Heart left ventricle (tissue), 16 donors: ENCODE measurements around the gene ANKRD40. TPM values are rescaled to one million over a fixed set of nuclear protein-coding genes. Genes with fewer than 3 reads are reported as not detected.

Experiments
- ATAC-seq, 4 donors: fragments of 200-7000 bp; cut with Tn5 transposase; one replicate each; pipeline ENCODE4 v1.9.1; 2020 to 2022; ENCODE audit warnings: moderate library complexity in 4 of 4, mild to moderate bottlenecking in 3 of 4, moderate number of reproducible peaks in 1 of 4
- DNase-seq, 5 donors: peaks; one replicate each; pipeline ENCODE4 v3.0.0-alpha.2; 2020
- H3K27ac ChIP-seq, 12 donors: fragments of 200-600 bp; sonication (generic) in 4 of 12; one replicate each; pipeline versions ENCODE4 v1.5.0 to v1.8.0; 2016 to 2022; ENCODE audit warnings: mild to moderate bottlenecking in 2 of 12
- H3K27me3 ChIP-seq, 9 donors: fragments of 200-600 bp; sonication (generic) in 2 of 9; one replicate each; pipeline versions ENCODE4 v1.5.1 to v1.8.0; 2016 to 2022; ENCODE audit warnings: mild to moderate bottlenecking in 3 of 9
- H3K36me3 ChIP-seq, 9 donors: fragments of 200-600 bp; sonication (generic) in 2 of 9; one replicate each; pipeline versions ENCODE4 v1.5.0 to v1.8.0; 2018 to 2022; ENCODE audit warnings: mild to moderate bottlenecking in 2 of 9
- H3K4me1 ChIP-seq, 12 donors: fragments of 200-600 bp; sonication (generic) in 4 of 12; one replicate each; pipeline versions ENCODE4 v1.5.0 to v1.8.0; 2016 to 2022; ENCODE audit warnings: mild to moderate bottlenecking in 3 of 12
- H3K4me3 ChIP-seq, 12 donors: fragments of 200-600 bp; sonication (generic) in 4 of 12; one replicate each; pipeline versions ENCODE4 v1.5.0 to v1.8.0; 2017 to 2022; ENCODE audit warnings: mild to moderate bottlenecking in 9 of 12, moderate library complexity in 4 of 12
- H3K9me3 ChIP-seq, 12 donors: fragments of 200-600 bp; sonication (generic) in 4 of 12; one replicate each; pipeline versions ENCODE4 v1.5.0 to v1.8.0; 2016 to 2022; ENCODE audit warnings: mild to moderate bottlenecking in 1 of 12
- POLR2A ChIP-seq, 2 donors: fragments of 450-650 bp; IDR thresholded peaks; one replicate each; pipeline ENCODE4 v1.6.1; 2017; ENCODE audit warnings: antibody characterized with exemption in 2 of 2, mild to moderate bottlenecking in 2 of 2, moderate library complexity in 2 of 2
- WGBS, 4 donors: extraction: QIAGEN DNeasy Blood & Tissue Kit in 2 of 4; methylation state at CpG; one replicate each; pipeline versions ENCODE4 v1.1.5 to v1.1.7; 2013 to 2018; 5-methylcytosine and 5-hydroxymethylcytosine counted together
- intact Hi-C, 10 donors: fragments of 100-400 bp; cut with DNase I; formaldehyde crosslinking; loops; one replicate each; pipeline versions ENCODE4 v1.11.1 to v1.14.2; 2022
- polyA plus RNA-seq, 2 donors: library from polyadenylated mRNA; stranded (reverse); fragments of 200-250 nt; gene quantifications; one replicate each; pipeline ENCODE4 v1.2.3, GENCODE V29; 2013
- total RNA-seq, 9 donors: library from RNA; depleted of rRNA in 2 of 9; stranded (reverse); fragments of >200 nt in 2 of 9; fragmentation: NEBNext Ultra II Directional in 3 of 9; extraction: Animal tissue kit (Norgen Biotek cat#: 25700) in 3 of 9; gene quantifications; one replicate each; pipeline versions ENCODE4 v1.1.0 to v1.2.4, GENCODE V29; 2016 to 2023
- TF ChIP-seq, protein P1 (sequence below), 12 donors: fragments of 200-600 bp; sonication (generic) in 4 of 12; IDR thresholded peaks; one replicate each; pipeline versions ENCODE4 v1.5.0 to v1.8.0; 2018 to 2022; ENCODE audit warnings: antibody characterized with exemption in 12 of 12, mild to moderate bottlenecking in 5 of 12
- donor health status: ischemic (EF 13 %, LVEDD 7.1; RV severe dilation, severe dysfunction).
- donor health status: healthy with polysubstance abuse.
- donor health status: DM: no; HTN: yes; CAD: no.
- donor health status: DM: no; HTN: no; CAD: no.
- donor health status: ischemic (EF 25% LVEDD 6.9; RV normal size, moderate dysfunction).
- donor health status: ischemic (EF 25% LVEDD 5.7; RV mildly dilated, moderate dysfunction).
- donor health status: healthy.
- donor health status: DM: yes; HTN: yes; CAD: no.
- donor health status: ischemic (EF 35%, LVEDD 5.7; RV mildly dilated, moderate dysfunction).
- donor health status: nonischemic (EF 11% LVEDD 7.7; RV severe dilation, severe dysfunction).
- donor health status: DM: yes; HTN: yes; CAD: no.
- donor health status: PGD.
- donor health status: ischemic (EF 29% LVEDD 5.4; RV normal size, mild dysfunction).
- donor health status: nonischemic (EF 23%, LVEDD 6.1; RV moderate dilation, normal function).

Gene ANKRD40
- total and polyA plus RNA-seq, 11 donors: 22.2 to 55.4 (median 47.2) TPM

DNA sequence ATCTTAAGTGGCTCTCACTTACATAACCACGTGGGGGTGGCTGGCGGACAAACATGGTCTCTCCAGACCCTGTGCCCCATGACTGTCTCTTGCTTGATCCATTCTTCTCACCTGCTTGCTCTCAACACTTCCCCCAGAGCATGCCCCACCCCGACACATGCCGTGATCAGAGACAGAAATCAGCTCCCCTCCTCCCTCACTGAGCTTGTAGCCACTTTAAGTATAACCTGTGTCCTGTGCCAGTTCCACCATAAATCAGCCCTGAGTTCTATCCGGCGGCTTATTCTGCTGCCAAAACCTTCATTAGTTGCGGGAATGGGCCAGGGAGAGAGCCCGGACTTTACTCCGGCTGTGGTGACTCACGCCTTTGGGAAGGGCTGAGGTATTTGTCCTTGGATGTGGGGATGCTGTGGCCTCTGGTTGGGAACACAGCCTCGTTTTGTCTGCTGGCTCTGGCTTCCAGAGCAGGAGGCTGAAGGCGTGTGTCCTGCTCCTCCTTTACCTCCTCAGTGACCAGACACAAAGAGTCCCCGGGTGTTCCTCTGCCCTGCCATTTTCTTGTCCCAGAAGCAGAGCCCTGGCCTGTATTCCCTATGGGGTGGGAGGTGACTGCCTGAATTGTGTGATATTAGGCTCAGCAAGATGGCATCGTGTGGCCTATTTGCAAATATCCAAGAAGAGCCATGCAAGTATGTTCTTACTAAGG, 21.1 kb downstream of the ANKRD40 start:
- ATAC-seq (peak; percentile 76 to 88 (median 82)), DNase-seq (peak in 3 of 5 donors; percentile 43 to 82 (median 63))
- H3K27me3 ChIP-seq: no peaks in the 10 kb centered on the region
- H3K4me1 ChIP-seq: peaks cover 0 to 23% (median 11%) of the 10 kb centered on the region in 12 donors
- WGBS, 4 donors: 43 to 49% (median 49%) methylated on average over 14 of the region's 14 CpGs
- no peaks in the 10 kb centered on the region for H3K9me3 ChIP-seq
- intact Hi-C loops: loop anchor here in 2 of 10 donors (5.0 to 10.0 kb wide), 2 partner anchors 139 to 202 kb away; partner anchors contain the start of gene SPATA20 (in 1 of the 2)
- peaks cover 0 to 2% (median 0%) of the 10 kb centered on the region in 9 donors for H3K36me3 ChIP-seq
- TF ChIP-seq POLR2A (IDR thresholded peaks at IDR 0.05): no peak
- TF ChIP-seq, protein P1, sequence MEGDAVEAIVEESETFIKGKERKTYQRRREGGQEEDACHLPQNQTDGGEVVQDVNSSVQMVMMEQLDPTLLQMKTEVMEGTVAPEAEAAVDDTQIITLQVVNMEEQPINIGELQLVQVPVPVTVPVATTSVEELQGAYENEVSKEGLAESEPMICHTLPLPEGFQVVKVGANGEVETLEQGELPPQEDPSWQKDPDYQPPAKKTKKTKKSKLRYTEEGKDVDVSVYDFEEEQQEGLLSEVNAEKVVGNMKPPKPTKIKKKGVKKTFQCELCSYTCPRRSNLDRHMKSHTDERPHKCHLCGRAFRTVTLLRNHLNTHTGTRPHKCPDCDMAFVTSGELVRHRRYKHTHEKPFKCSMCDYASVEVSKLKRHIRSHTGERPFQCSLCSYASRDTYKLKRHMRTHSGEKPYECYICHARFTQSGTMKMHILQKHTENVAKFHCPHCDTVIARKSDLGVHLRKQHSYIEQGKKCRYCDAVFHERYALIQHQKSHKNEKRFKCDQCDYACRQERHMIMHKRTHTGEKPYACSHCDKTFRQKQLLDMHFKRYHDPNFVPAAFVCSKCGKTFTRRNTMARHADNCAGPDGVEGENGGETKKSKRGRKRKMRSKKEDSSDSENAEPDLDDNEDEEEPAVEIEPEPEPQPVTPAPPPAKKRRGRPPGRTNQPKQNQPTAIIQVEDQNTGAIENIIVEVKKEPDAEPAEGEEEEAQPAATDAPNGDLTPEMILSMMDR (IDR thresholded peaks at IDR 0.05): no peak
- H3K27ac ChIP-seq: peak overlapping the region in 8 of 12 donors; percentile 2 to 82 (median 46)
- no peak overlapping the region for H3K4me3 ChIP-seq

GRCh38 chr17:50685691-50686493, 21.8 kb downstream of the ANKRD40 start:
- ATAC-seq (no peak), DNase-seq (no peak)
- no peak for TF ChIP-seq POLR2A (IDR thresholded peaks at IDR 0.05)
- TF ChIP-seq, protein P1 (IDR thresholded peaks at IDR 0.05): no peak
- WGBS, 4 donors: 82 to 87% (median 85%) methylated on average over 17 of the region's 17 CpGs
- peaks cover 0 to 21% (median 11%) of the 10 kb centered on the region in 12 donors for H3K4me1 ChIP-seq
- H3K9me3 ChIP-seq: no peaks in the 10 kb centered on the region
- no peaks in the 10 kb centered on the region for H3K27me3 ChIP-seq
- H3K36me3 ChIP-seq: no peaks in the 10 kb centered on the region
- intact Hi-C loops: loop anchor here in 2 of 10 donors (5.0 to 10.0 kb wide), 2 partner anchors 139 to 201 kb away; partner anchors contain the start of gene SPATA20 (in 1 of the 2)
- no peak overlapping the region for H3K4me3 ChIP-seq
- peak overlapping the region in 7 of 12 donors; percentile 38 to 82 (median 49) for H3K27ac ChIP-seq

DNA sequence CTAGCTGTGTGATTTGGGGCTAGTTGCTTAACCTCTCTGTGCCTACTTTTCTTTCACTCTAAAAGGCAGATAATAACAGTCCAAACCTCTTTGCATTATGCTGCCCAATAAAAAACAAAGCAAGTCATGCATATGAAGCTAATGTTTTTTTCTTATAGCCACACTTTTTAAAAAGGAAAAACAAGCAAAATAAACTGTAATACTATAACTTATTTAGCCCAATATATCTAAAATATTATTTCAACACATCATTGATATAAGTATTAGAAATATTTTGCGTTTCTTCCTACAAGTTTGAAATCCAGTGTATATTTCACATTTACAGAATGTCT, 22.4 kb downstream of the ANKRD40 start:
- TF ChIP-seq POLR2A (IDR thresholded peaks at IDR 0.05): no peak
- TF ChIP-seq, protein P1 (IDR thresholded peaks at IDR 0.05): no peak
- Histone ChIP-seq H3K4me3 (no peak overlapping the region), H3K27ac (no peak overlapping the region), H3K4me1 (peaks cover 0 to 17% (median 11%) of the 10 kb centered on the region in 12 donors), H3K9me3 (no peaks in the 10 kb centered on the region), H3K27me3 (no peaks in the 10 kb centered on the region), H3K36me3 (no peaks in the 10 kb centered on the region)
- 86 to 95% (median 91%) methylated on average over 1 of the region's 1 CpG for WGBS, 4 donors
- intact Hi-C loops: loop anchor here in 2 of 10 donors (5.0 to 10.0 kb wide), 2 partner anchors 138 to 200 kb away; partner anchors contain the start of gene SPATA20 (in 1 of the 2)
- DNase-seq: no peak
- ATAC-seq: no peak
